GM21529 (cell line): ENCODE results near the gene MTCL1.

Experiments
- ATAC-seq: cut with Tn5 transposase; IDR thresholded peaks from one replicate; pipeline ENCODE4 v1.9.1; 2021; ENCODE audit not compliant: unreplicated experiment

The MTCL1 gene

GRCh38 chr18:8856212-8856611 lies 150.9 kb downstream of the MTCL1 start:
- ATAC-seq, result no peak

- no peak for ATAC-seq
Measured at GRCh38 chr18:8856769-8857393, 151.5 kb downstream of the MTCL1 start.

- ATAC-seq, result no peak
Measured at GRCh38 chr18:8857806-8858205, 152.4 kb downstream of the MTCL1 start.

- no peak for ATAC-seq
Measured at GRCh38 chr18:8858888-8859511, 153.6 kb downstream of the MTCL1 start.

GRCh38 chr18:8860845-8861642 lies 155.7 kb downstream of the MTCL1 start:
- no peak for ATAC-seq

- ATAC-seq, result no peak
Measured at GRCh38 chr18:8863427-8863826, 158.1 kb downstream of the MTCL1 start.

- no peak for ATAC-seq
Measured at GRCh38 chr18:8865934-8866333, 160.6 kb downstream of the MTCL1 start.

GRCh38 chr18:8866679-8867078 lies 161.3 kb downstream of the MTCL1 start:
- no peak for ATAC-seq

GRCh38 chr18:8868276-8868675 lies 162.9 kb downstream of the MTCL1 start:
- no peak for ATAC-seq

GRCh38 chr18:8868779-8869415 lies 163.5 kb downstream of the MTCL1 start:
- ATAC-seq, result no peak

GRCh38 chr18:8869696-8870095 lies 164.3 kb downstream of the MTCL1 start:
- no peak for ATAC-seq

GRCh38 chr18:8870528-8870927 lies 165.2 kb downstream of the MTCL1 start:
- ATAC-seq, result no peak

- ATAC-seq, result no peak
Measured at GRCh38 chr18:8871489-8871888, 166.1 kb downstream of the MTCL1 start.

GRCh38 chr18:8874872-8875271 lies 169.5 kb downstream of the MTCL1 start:
- ATAC-seq, result no peak

- ATAC-seq, result no peak
Measured at GRCh38 chr18:8876887-8877286, 171.5 kb downstream of the MTCL1 start.

- no peak for ATAC-seq
Measured at GRCh38 chr18:8881103-8881502, 175.7 kb downstream of the MTCL1 start.
